ENCODE measurements around the gene CCDC27.

The CCDC27 gene

GRCh38 chr1:3774276-3774945 lies 22.2 kb downstream of the CCDC27 start:
- in situ Hi-C loops (cut with MboI; ENCODE audit: low sequenced_read_pairs): no loop called here

GRCh38 chr1:3774946-3775489 lies 22.8 kb downstream of the CCDC27 start:
- in situ Hi-C loops (cut with MboI; ENCODE audit: low sequenced_read_pairs): no loop called here

GRCh38 chr1:3775490-3776230 lies 23.4 kb downstream of the CCDC27 start:
- in situ Hi-C loops (cut with MboI; ENCODE audit: low sequenced_read_pairs): no loop called here

GRCh38 chr1:3776231-3776961 lies 24.1 kb downstream of the CCDC27 start:
- in situ Hi-C loops (cut with MboI; ENCODE audit: low sequenced_read_pairs): no loop called here

- in situ Hi-C loops (cut with MboI; ENCODE audit: low sequenced_read_pairs): no loop called here
Measured at GRCh38 chr1:3777078-3777547, 24.9 kb downstream of the CCDC27 start.

- in situ Hi-C loops (cut with MboI; ENCODE audit: low sequenced_read_pairs): no loop called here
Measured at GRCh38 chr1:3777647-3778589, 25.7 kb downstream of the CCDC27 start.

GRCh38 chr1:3778590-3779264 lies 26.5 kb downstream of the CCDC27 start:
- in situ Hi-C loops (cut with MboI; ENCODE audit: low sequenced_read_pairs): no loop called here

- in situ Hi-C loops (cut with MboI; ENCODE audit: low sequenced_read_pairs): no loop called here
Measured at GRCh38 chr1:3779265-3779911, 27.1 kb downstream of the CCDC27 start.

GRCh38 chr1:3779912-3780416 lies 27.7 kb downstream of the CCDC27 start:
- in situ Hi-C loops (cut with MboI; ENCODE audit: low sequenced_read_pairs): no loop called here

GRCh38 chr1:3780901-3781300 lies 28.7 kb downstream of the CCDC27 start:
- in situ Hi-C loops (cut with MboI; ENCODE audit: low sequenced_read_pairs): no loop called here

GRCh38 chr1:3783651-3784474 lies 31.6 kb downstream of the CCDC27 start:
- in situ Hi-C loops (cut with MboI; ENCODE audit: low sequenced_read_pairs): no loop called here

- in situ Hi-C loops (cut with MboI; ENCODE audit: low sequenced_read_pairs): no loop called here
Measured at GRCh38 chr1:3785045-3785444, 32.8 kb downstream of the CCDC27 start.

GRCh38 chr1:3785456-3786157 lies 33.4 kb downstream of the CCDC27 start:
- in situ Hi-C loops (cut with MboI; ENCODE audit: low sequenced_read_pairs): no loop called here

- in situ Hi-C loops (cut with MboI; ENCODE audit: low sequenced_read_pairs): no loop called here
Measured at GRCh38 chr1:3786468-3787348, 34.5 kb downstream of the CCDC27 start.

GRCh38 chr1:3787349-3787715 lies 35.1 kb downstream of the CCDC27 start:
- in situ Hi-C loops (cut with MboI; ENCODE audit: low sequenced_read_pairs): no loop called here

- in situ Hi-C loops (cut with MboI; ENCODE audit: low sequenced_read_pairs): no loop called here
Measured at GRCh38 chr1:3787745-3788605, 35.7 kb downstream of the CCDC27 start.

All from hTERT RPE-1 (cell line).